Neuron (in vitro differentiated cells): ENCODE data around the gene ZNF860.

Experiments
- H2AFZ ChIP-seq: one replicate; pipeline ENCODE4 v1.6.1; 2013; ENCODE audit warnings: low read depth, mild to moderate bottlenecking, inconsistent platforms, low read length, moderate library complexity
- H3K27me3 ChIP-seq: one replicate; pipeline ENCODE4 v1.6.1; 2013; ENCODE audit warnings: low read length; ENCODE audit not compliant: insufficient read depth
- H3K36me3 ChIP-seq: one replicate; pipeline ENCODE4 v1.6.1; 2013; ENCODE audit warnings: low read length; ENCODE audit not compliant: insufficient read depth
- H3K4me1 ChIP-seq: one replicate; pipeline ENCODE4 v1.6.1; 2013; ENCODE audit warnings: low read length; ENCODE audit not compliant: insufficient read depth
- H3K4me3 ChIP-seq: 2 replicates; pipeline ENCODE4 v1.5.1; 2013; ENCODE audit warnings: mild to moderate bottlenecking, low read length, moderate library complexity
- H3K9me3 ChIP-seq: one replicate; pipeline ENCODE4 v1.6.1; 2013; ENCODE audit warnings: low read length

Gene ZNF860

DNA sequence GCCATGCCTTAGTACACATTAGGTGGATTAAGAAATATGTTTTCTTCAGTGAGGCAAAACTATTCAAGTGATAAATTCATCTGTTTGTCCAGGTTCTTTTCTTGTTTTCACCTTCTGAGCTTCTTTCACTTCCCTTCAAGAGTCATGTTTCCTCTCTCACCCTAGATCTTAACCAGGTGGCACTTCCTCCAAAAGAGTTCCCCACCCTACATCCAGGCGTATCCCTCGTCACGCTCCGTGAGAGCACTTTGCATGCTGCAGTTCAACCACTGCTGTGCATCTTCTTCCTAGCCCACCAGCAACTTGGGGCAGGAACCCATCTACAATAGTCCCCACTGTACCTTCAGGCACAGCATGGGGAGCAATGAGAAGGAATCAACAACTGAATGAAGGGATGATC is 29.3 kb upstream of the ZNF860 start:
- H3K4me3 ChIP-seq, result no peak overlapping the region
- no peak overlapping the region for H2AFZ ChIP-seq
- no peaks in the 10 kb centered on the region for H3K36me3 ChIP-seq
- H3K9me3 ChIP-seq, result no peaks in the 10 kb centered on the region
- no peaks in the 10 kb centered on the region for H3K27me3 ChIP-seq
- H3K4me1 ChIP-seq, result no peaks in the 10 kb centered on the region

DNA sequence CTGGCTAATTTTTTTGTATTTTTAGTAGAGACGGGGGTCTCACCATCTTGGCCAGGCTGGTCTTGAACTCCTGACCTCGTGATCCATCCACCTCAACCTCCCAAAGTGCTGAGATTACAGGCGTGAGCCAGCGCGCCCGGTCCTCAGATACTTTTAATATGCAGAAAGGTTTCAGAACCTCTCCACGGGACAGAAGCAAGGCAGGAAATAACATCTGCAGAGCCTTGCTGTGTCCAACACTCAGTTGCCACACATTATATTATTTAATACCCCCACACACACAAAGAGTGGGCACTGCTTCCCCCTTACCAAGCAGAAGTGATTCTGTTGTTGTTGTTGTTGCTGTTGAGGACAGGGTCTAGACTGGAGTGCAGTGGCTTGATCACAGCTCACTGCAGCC is 28.5 kb upstream of the ZNF860 start:
- Histone ChIP-seq H3K4me3 (no peak overlapping the region), H2AFZ (no peak overlapping the region), H3K9me3 (no peaks in the 10 kb centered on the region), H3K36me3 (no peaks in the 10 kb centered on the region), H3K4me1 (no peaks in the 10 kb centered on the region), H3K27me3 (no peaks in the 10 kb centered on the region)

DNA sequence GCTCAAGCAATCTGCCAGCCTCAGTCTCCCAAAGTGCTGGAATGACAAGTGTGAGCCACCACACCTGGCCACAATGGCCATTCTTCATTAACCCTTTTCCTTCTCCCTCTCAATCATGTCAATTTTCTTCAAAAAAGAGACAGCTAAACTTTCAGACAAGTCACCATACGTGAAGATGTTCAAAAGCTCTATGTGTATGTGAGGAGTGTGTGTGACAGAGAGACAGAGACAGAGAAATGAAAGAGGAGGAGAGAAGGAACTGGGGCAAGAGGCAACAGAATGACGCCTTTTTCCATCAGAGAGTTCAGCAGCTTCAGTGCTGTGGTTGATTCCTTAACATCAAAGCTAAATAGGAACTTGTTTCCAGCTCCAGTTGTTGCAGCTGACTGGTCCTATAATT is 27.9 kb upstream of the ZNF860 start:
- H3K36me3 ChIP-seq, result no peaks in the 10 kb centered on the region
- no peaks in the 10 kb centered on the region for H3K27me3 ChIP-seq
- H3K9me3 ChIP-seq, result no peaks in the 10 kb centered on the region
- no peak overlapping the region for H3K4me3 ChIP-seq
- H2AFZ ChIP-seq, result no peak overlapping the region
- H3K4me1 ChIP-seq, result peaks cover 2% of the 10 kb centered on the region

DNA sequence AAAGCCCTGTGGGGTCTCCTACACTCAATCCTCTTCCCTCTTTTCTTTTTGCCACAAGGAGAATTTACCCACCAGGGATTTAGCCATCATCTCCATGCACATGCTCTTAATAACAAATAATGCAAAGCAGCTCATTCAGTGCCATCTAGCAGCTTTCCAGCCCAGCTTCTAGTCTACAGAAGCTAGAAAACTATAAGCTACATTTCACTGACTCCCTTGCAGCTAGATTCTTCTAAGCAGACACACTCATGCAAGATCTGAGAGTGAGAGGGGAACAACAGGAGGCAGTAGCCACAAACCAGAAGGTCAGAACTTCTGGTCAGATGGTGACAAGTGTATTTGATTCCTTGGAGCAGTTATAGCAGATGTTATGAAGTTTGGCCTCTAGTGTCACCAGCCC is 26.0 kb upstream of the ZNF860 start:
- no peak overlapping the region for H2AFZ ChIP-seq
- H3K36me3 ChIP-seq, result no peaks in the 10 kb centered on the region
- H3K27me3 ChIP-seq, result no peaks in the 10 kb centered on the region
- H3K4me1 ChIP-seq, result peaks cover 9% of the 10 kb centered on the region
- no peaks in the 10 kb centered on the region for H3K9me3 ChIP-seq
- no peak overlapping the region for H3K4me3 ChIP-seq

DNA sequence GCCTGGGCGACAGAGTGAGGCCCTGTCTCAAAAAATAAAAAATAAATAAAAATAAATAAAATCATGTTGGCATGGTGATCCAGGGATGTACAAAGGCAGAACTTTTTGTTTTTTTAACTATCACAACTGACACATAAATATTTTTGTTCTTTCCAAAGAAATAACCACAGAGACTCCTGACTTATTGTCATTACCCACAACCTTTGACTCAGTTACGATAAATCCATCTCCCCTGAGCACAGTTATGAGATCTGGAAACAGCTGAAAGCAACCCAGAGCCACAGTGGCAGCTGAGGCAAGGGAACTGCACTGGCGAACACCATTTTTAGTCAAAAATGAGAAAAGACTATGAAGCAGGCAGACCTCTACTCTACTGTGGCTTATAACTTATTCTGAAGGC is 24.4 kb upstream of the ZNF860 start:
- H3K27me3 ChIP-seq, result no peaks in the 10 kb centered on the region
- H3K4me1 ChIP-seq, result peaks cover 10% of the 10 kb centered on the region
- no peaks in the 10 kb centered on the region for H3K36me3 ChIP-seq
- no peak overlapping the region for H2AFZ ChIP-seq
- H3K9me3 ChIP-seq, result no peaks in the 10 kb centered on the region
- H3K4me3 ChIP-seq, result no peak overlapping the region

DNA sequence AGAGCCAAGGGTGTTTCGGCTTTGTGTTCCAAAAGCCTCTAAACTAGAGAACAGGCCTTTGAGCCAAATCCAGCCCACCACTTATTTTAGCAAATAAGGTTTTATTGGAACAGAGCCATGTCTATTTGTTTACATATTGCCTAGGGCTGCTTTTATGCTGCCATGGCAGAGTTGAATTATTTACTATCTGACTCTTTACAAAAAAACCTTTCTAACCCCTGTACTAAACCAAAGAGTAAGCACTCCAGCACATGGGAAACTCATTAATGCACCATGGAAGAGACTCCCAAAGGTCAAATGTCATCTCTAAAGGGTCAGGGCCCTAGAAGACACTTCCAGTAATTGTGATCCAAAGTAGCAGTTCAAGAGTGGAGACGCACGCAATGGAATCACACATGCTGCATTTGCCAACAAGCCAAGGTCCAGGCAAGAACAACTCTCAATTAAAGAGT is 22.8 kb upstream of the ZNF860 start:
- H2AFZ ChIP-seq, result no peak overlapping the region
- no peaks in the 10 kb centered on the region for H3K36me3 ChIP-seq
- H3K27me3 ChIP-seq, result no peaks in the 10 kb centered on the region
- no peak overlapping the region for H3K4me3 ChIP-seq
- no peaks in the 10 kb centered on the region for H3K9me3 ChIP-seq
- peaks cover 10% of the 10 kb centered on the region for H3K4me1 ChIP-seq

DNA sequence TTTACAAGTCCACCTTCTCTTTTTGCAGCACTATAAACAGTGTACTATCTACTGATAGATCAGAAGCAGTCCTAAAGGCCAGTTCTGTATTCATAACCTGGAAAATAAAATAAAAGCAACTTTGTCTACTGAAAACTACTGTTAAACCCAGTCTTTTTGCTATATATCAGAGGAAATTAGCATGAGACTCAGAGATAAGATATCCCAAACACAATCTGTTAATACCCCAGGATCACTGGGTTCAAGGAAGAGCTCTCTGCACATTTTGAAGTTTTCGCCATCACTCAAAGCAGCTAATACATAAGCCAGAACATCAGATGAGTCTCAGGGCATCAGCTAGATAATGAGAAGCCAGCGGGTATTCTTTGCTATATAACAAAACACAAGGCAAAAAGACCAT is 22.3 kb upstream of the ZNF860 start:
- Histone ChIP-seq H2AFZ (no peak overlapping the region), H3K4me3 (no peak overlapping the region), H3K4me1 (peaks cover 10% of the 10 kb centered on the region)

DNA sequence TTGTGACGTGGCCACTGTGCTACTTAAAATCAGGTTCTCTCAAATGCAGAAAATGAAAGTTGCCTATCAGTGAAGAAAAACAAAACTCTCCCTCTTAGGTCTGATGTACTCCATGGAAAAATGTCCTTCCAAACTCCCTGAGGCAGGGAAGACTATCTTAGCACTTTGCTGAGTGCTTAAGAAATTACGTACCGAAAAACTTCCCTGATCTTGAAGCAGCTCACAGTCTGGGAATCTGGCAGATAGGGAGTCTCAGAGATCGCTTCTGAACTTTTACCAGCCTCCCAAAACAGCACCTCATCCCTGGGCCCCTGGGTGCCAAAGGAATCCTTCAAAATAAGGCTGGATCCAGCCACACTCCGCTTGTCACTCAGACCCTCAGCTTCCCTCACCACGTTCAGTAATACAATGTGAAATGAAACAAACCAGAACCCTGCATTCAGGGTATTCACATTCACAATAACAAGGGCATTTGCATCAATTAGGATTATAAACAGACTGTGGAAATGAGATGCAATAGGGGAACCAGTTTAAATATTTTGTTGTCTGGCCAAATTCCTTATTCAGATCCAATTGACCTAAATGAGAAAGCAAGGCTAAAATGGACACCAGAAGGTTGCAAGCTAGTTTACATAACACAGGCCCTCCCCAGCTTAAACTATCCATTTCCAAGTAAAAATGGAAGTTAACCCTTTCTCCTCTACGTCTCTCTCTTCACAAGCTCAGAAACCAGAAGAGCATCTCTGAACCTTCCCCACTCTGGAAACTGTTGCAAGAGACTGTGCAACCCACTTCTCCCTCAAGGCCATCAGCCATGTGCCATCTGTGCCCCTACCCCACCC is 21.4 kb upstream of the ZNF860 start:
- Histone ChIP-seq H3K4me3 (no peak overlapping the region), H3K4me1 (peaks cover 10% of the 10 kb centered on the region), H3K9me3 (no peaks in the 10 kb centered on the region), H3K27me3 (no peaks in the 10 kb centered on the region), H2AFZ (no peak overlapping the region), H3K36me3 (no peaks in the 10 kb centered on the region)

More for the DNA sequence above, 22.3 kb upstream of the ZNF860 start:
- H3K9me3 ChIP-seq, result no peaks in the 10 kb centered on the region
- H3K27me3 ChIP-seq, result no peaks in the 10 kb centered on the region
- no peaks in the 10 kb centered on the region for H3K36me3 ChIP-seq

DNA sequence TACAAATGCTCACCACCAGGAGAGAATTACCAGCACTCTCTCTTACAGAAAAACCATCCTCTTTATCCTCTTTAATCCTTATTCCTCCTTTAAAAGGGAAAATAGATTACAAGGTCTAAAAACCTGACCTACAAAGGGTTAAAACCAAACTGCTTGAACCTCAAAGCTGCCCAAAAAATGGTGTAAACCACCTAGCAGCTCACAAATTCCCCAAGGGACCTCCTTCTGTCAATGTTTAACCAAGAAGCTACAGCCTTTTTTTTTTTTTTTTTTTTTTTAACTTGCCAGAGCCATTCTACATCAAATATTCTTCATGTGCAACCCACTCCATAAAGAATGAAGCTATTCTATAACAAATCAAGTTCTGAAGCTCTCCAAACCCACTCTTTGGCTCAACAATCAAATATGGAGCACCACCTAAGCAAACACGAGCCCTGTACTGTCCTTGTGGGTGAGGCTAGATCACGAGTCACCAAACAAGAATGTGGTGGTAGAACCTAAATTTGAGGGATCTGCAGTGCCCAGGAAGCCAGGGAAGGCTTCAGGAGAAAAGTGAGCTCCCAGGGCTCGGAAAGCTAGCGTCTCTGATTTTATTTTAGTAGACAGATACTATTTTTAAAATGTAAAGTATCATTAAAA is 20.6 kb upstream of the ZNF860 start:
- H3K4me3 ChIP-seq, result no peak overlapping the region
- H3K4me1 ChIP-seq, result peaks cover 10% of the 10 kb centered on the region
- no peaks in the 10 kb centered on the region for H3K9me3 ChIP-seq
- no peaks in the 10 kb centered on the region for H3K36me3 ChIP-seq
- no peak overlapping the region for H2AFZ ChIP-seq
- no peaks in the 10 kb centered on the region for H3K27me3 ChIP-seq

DNA sequence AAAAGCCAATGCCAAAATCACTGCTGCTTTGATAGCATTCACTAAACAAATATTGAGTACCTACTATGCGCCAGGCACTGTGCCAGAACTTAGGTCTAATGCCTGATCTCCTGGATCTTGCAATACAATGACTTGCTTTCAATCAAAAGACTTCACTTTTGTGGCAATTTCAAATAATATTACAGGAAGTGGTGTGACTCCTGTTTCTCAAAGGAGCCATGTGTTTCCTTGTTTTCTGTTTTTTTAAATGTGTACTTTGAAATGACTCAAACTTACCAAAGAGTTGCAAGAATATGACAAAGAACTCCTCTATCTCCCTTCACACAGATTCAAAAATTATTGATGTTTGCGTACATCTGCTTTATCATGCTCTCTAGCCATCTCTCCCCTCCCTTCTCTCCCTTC is 18.7 kb upstream of the ZNF860 start:
- Histone ChIP-seq H2AFZ (no peak overlapping the region), H3K4me1 (peaks cover 10% of the 10 kb centered on the region), H3K9me3 (no peaks in the 10 kb centered on the region), H3K36me3 (no peaks in the 10 kb centered on the region), H3K27me3 (no peaks in the 10 kb centered on the region), H3K4me3 (no peak overlapping the region)

DNA sequence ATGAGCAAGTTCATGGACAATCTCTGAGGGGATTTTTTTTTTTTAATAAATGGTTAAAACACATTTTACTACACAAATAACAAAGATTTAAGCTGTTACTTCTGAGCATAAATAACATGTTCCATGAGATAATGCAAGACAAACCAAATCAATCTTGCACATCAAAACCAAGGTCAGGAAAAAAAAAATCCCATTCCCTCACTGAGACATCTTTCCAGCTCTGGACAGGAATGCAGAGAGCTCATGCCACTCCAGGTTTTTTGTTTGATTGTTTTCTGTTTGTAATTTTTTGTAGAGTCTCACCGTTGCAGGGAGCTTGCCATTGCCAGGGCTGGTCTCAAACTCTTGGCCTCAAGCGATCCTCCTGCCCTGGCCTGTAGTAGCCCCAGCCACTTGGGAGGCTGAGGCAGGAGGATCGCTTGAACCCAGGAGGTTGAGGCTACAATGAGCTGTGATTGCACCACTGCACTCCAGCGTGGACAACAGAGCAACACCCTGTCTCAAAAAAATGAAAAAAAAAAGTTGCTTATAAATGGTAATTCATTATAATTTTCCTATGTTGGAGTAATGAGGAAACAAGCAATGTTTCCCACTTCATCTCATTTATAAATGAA is 14.5 kb upstream of the ZNF860 start:
- Histone ChIP-seq H3K4me3 (no peak overlapping the region), H2AFZ (no peak overlapping the region), H3K36me3 (no peaks in the 10 kb centered on the region), H3K9me3 (no peaks in the 10 kb centered on the region), H3K27me3 (no peaks in the 10 kb centered on the region), H3K4me1 (no peaks in the 10 kb centered on the region)

DNA sequence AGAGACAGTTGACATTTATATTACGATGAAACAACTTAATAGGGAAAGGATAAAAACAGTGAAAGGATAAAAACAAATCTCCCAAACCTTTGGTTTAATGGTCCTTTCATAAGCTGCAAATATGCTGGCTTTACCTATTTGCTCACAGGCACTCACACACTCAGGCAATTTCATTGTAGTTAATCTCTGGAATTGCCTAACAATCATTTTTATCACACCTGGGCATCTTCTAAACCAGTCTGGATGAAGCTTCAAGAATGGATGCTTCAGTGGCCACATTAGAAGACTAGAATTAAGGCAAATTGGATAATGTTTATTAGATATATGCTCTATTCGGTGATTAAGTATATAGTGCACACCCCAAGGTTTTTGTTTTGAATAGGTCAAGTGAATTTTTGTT is 14.0 kb upstream of the ZNF860 start:
- no peaks in the 10 kb centered on the region for H3K36me3 ChIP-seq
- no peaks in the 10 kb centered on the region for H3K27me3 ChIP-seq
- no peaks in the 10 kb centered on the region for H3K9me3 ChIP-seq
- H2AFZ ChIP-seq, result no peak overlapping the region
- no peaks in the 10 kb centered on the region for H3K4me1 ChIP-seq
- no peak overlapping the region for H3K4me3 ChIP-seq

DNA sequence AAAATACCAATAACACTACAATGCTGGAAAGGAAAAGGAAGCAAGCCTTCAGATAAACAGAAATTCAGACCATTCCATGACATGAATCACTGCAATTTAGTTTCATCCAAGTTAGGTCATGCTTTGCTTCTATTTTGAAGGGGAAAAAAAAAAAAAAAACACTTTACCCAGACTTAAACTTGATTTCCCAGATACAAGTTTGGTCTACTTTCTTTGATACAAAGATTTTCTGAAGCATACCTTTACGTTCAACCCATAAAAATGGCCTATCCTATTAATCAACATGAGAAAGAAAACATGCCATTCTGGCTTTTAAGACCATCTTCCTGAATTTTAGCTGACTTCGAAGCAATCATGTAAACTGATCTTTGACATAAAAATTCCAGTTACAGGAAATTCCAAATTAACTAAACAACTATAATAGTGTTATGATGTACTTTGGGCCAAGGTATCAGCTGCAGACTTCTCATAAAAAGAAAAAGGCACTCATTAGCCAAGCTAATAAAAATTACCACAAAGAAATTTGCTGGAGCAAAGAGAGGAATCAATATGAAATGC is 13.1 kb upstream of the ZNF860 start:
- Histone ChIP-seq H3K4me3 (no peak overlapping the region), H2AFZ (no peak overlapping the region), H3K36me3 (no peaks in the 10 kb centered on the region), H3K4me1 (no peaks in the 10 kb centered on the region), H3K27me3 (no peaks in the 10 kb centered on the region), H3K9me3 (no peaks in the 10 kb centered on the region)
